ENCODE results near the gene SLC2A2. TPM values are rescaled to one million over a fixed set of nuclear protein-coding genes. Genes with fewer than 3 reads are reported as not detected.

The SLC2A2 gene
- total and polyA plus RNA-seq, 7 experiments from 2014 or later = not detected

DNA sequence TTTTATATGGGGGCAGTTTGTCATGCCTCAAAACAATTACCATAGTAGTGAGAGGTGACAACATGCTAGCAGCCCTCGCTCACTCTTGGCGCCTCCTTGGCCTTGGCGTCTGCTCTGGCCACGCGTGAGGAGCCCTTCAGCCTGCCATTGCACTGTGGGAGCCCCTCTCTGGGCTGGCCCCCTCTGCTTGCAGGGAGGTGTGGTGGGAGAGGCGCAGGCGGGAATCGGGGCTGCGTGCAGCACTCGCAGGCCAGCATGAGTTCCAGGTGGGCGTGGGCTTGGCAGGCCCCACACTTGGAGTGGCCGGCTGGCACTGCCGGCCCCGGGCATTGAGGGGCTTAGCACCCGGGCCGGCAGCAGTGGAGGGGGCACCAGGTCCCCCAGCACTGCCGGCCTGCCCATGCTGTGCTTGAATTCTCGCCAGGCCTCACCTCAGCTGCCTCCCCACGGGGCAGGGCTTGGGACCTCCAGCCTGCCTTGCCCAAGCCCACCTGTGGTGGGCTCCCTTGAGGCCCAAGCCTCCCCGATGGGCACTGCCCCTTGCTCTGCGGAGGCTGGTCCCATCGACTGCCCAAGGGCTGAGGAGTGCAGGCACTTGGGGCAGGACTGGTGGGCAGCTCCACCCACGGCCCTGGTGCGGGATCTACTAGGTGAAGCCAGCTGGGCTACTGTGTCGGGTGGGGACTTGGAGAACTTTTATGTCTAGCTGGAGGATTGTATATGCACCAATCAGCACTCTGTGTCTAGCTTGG, 79.3 kb downstream of the SLC2A2 start:
- no peaks in the 10 kb centered on the region for H3K27me3 ChIP-seq (ENCODE audit: control insufficient read depth in 2 of 2, insufficient read depth in 2 of 2, low read length in 2 of 2)
- no peaks in the 10 kb centered on the region for H3K36me3 ChIP-seq (ENCODE audit: control insufficient read depth in 2 of 3, insufficient read depth in 3 of 3, low read length in 3 of 3)
- H3K4me1 ChIP-seq (ENCODE audit: control insufficient read depth in 2 of 2, insufficient read depth in 2 of 2, low read length in 2 of 2) = no peaks in the 10 kb centered on the region
- Mint-ChIP-seq H3K27me3 (peaks cover 7 to 31% (median 21%) of the 10 kb centered on the region in 5 donors), H3K27ac (no peak overlapping the region), H3K4me3 (no peak overlapping the region), H3K9me3 (peaks cover 0 to 11% (median 2%) of the 10 kb centered on the region in 11 donors), H3K4me1 (no peaks in the 10 kb centered on the region), H3K36me3 (no peaks in the 10 kb centered on the region)
- DNase-seq (no peak), ATAC-seq (no peak)
- CTCF ChIA-PET = no interaction called here
- H3K4me3 ChIP-seq (ENCODE audit: low read length) = no peak overlapping the region
- intact Hi-C loops (cut with micrococcal nuclease) = no loop called here
- H3K27ac ChIP-seq (ENCODE audit: low read depth, low read length) = no peak overlapping the region
- POLR2A ChIA-PET = no interaction called here
- H3K9me3 ChIP-seq (ENCODE audit: control insufficient read depth in 2 of 3, low read length in 3 of 3) = no peaks in the 10 kb centered on the region

Other genes starting within 250 kb of the SLC2A2 start
- 10 to 100 TPM; 27.5 to 62.6 (median 47.9) TPM for gene RPL22L1, start 156.5 kb downstream of the SLC2A2 start, total RNA-seq
- 10 to 100 TPM; 31.9 to 43.5 TPM for gene RPL22L1, start 156.5 kb downstream of the SLC2A2 start, polyA plus RNA-seq
- gene EIF5A2, start 118.1 kb downstream of the SLC2A2 start, total RNA-seq = 1 to 10 TPM; 5.5 to 9.8 (median 7.4) TPM
- gene EIF5A2, start 118.1 kb downstream of the SLC2A2 start, polyA plus RNA-seq = 10 to 100 TPM in 1 of 2 donors, 1 to 10 TPM in 1; 9.6 to 11.3 TPM